NCI-H82 treated with DMSO at 0.1 percent for 48 hours (cell line): ENCODE results near the gene GRIA3.
A peak's percentile ranks its signal among the peaks of the same experiment; 100 is the strongest.
"Not testable (repeated sequence)": the region's sequence is repeated elsewhere in the genome, so short reads cannot be mapped to it uniquely, and the experiment has no call there.

ENCODE experiments used
- DNase-seq: peaks from one replicate; lab custom pipeline; 2025; ENCODE audit not compliant: unreplicated experiment; lab: John Stamatoyannopoulos, UW

The GRIA3 gene

GRCh38 chrX:123337886-123338639, 154.0 kb downstream of the GRIA3 start:
- DNase-seq, result no peak

- no peak for DNase-seq
These were observed 155.3 kb downstream of the GRIA3 start for GRCh38 chrX:123339221-123339905.

DNA sequence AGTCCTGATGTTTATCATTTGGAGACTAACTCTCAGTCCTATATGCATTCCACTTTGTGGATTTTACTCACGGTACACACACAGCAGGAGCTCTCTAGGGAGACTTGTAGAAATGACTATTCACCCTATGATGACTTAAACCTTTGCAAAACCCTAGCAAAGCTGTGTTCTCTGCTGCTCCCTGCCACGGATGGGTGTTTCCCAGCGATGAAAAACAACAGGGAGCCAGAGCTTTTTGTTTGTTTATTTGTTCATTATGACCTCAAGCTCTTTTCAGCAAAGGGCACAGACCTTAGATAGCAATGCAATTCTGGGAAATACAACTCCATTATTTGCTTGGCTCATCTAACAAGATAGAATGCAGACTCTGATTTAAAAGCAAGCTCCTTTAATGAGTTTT, 156.6 kb downstream of the GRIA3 start:
- no peak for DNase-seq

GRCh38 chrX:123348468-123348867, 164.4 kb downstream of the GRIA3 start:
- no peak for DNase-seq

DNA sequence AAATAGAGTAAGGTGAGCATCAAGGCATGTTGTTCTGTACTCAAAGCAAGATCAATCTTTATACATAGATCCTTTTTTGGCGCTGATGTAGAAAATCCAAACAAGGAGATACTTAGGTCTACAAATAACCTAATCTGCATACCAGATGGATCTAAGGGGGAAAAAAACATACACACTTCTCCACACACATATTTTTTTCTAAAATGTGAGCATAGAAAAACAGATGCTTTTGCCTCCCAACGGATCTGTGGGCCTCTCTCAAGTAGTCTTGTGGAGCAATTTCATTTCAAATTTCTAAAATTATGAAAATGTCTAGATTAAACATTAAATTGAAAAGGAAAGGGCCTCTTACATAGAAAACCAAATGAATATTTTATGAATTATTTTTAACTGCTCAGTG, 166.1 kb downstream of the GRIA3 start:
- DNase-seq, result no peak

DNA sequence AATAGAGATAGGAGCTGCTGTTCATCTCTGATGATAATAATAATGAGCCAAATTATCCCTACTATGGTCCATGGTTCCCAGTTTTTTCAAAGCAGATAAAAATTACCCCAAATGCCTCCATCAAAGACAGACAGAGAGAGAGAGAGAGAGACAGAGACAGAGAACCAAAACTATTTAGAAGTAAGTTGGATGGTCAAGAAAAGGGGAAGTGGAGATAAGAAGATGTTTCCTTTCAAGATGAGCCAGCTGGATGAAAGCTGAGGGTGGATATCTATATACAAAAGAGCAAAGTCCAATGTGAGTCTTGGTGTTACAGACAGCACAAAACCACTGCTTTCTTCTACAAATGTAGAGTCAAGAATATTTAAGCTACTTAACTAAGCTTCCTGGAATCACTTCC, 173.9 kb downstream of the GRIA3 start:
- no peak for DNase-seq

GRCh38 chrX:123358457-123358856, 174.4 kb downstream of the GRIA3 start:
- DNase-seq, result no peak

GRCh38 chrX:123361371-123361770, 177.3 kb downstream of the GRIA3 start:
- no peak for DNase-seq

DNA sequence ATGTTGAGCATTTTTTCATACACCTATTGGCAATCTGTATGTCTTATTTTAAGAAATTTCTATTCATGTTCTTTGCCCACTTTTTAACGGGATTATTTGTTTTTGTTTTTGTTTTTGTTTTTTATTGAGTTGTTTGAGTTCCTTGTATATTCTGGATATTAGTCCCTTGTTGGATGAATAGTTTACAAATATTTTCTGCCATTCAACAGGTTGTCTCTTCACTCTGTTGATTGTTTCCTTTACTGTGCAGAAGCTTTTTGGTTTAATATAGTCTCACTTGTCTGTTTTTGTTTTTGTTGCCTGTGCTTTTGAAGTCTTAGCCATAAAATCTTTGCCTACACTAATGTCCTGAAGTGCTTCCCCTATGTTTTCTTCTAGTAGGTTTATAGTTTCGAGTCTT, 202.1 kb downstream of the GRIA3 start:
- not testable (repeated sequence) for DNase-seq

- DNase-seq, result no peak
These were observed 208.8 kb downstream of the GRIA3 start for GRCh38 chrX:123392921-123393320.

DNA sequence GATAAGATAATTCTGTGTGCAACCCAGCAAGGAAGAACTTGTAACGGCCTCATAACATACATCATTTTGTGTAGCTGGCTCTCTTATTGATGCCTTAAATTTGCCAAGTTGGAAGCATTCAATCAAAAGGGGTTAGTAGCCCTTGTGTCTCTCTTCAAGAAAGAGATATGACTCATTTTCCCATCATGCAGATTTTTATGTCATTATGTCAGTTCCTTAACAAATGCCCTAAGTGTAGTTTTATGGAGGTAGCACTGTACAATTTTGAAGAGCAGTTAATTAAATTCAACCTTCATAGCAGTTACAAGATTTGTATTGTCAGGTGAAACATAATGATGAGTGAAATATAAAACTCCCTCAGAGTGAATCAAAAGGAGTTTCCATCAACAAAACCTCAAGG, 215.6 kb downstream of the GRIA3 start:
- DNase-seq, result no peak

DNA sequence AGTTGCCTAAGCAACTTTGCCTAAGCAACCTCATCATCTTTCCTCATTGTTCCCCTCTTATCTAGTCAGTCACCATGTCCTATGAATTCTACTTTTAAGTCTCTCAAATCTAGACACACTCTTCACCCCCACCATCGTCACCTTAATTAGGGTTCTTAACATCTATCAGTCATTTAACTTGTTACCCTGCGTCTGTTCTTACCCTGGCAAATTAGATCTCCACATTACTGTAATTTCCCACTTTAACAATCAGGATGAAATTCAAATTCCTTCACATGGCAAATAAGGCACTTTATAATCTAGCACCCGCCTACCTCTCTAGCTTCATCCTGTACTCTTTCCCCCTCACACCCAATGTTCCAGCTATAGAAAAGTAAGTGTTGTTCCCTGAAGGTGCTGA, 221.2 kb downstream of the GRIA3 start:
- DNase-seq, result no peak

- DNase-seq, result no peak
These were observed 225.0 kb downstream of the GRIA3 start for GRCh38 chrX:123408821-123409737.

- peak; percentile 29 for DNase-seq
These were observed 238.8 kb downstream of the GRIA3 start for GRCh38 chrX:123422875-123423274.

- DNase-seq, result no peak
These were observed 240.5 kb downstream of the GRIA3 start for GRCh38 chrX:123424546-123424945.

DNA sequence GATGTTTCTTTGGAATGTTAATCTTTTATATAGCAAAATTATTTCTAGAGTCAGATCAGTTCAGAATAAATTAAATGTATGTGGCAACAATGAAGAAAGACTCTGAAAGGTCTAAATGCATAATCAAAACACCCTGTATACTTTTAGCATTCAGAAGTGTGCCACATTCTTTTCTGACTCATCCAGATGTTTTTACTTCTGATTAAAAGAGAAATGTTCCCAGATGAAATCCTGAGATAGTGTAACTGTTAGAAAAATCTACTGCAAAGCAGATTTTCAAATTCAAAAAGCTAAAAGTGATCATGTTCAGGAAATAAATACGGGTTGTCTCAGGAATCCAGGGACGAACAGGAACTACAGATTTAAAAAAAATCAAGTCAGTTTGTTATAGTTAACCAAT, 241.4 kb downstream of the GRIA3 start:
- no peak for DNase-seq

DNA sequence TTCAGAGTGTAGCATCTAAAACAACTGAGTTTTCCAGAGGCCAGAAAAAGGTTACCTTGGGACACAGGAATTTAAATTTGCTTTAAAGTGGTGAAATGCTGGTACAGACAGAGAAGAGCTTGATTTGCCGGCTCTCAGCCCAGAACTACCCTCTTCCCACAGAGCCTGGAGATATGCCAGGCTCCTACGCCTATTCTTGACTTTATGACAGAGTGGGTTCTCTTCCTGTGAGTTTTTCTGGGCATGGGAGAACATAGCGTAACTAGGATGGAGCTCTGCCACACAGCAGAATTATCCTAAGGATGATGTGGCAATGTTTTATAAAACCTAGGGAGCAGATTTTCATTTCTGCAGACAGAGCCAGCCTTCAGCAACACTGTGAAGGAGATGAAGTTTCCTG, 241.8 kb downstream of the GRIA3 start:
- DNase-seq, result no peak

- DNase-seq, result no peak
These were observed 248.5 kb downstream of the GRIA3 start for GRCh38 chrX:123432361-123433150.

GRCh38 chrX:123436512-123437136, 252.5 kb downstream of the GRIA3 start:
- DNase-seq, result no peak

DNA sequence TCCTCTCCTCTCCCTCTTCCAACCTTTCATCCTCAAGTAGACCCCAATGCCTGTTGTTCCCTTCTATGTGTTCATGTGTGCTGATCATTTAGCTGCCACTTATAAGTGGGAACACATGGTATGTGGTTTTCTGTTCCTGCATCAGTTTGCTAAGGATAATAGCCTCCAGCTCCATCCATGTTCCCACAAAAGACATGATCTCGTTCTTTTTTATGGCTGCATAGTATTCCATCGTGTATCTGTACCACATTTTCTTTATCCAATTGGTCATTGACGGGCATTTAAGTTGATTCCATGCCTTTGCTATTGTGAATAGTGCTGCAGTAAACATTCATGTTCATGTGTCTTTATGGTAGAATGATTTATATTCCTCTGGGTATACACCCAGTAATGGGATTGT, 255.8 kb downstream of the GRIA3 start:
- not testable (repeated sequence) for DNase-seq
